CD4-positive, alpha-beta T cell treated with Interleukin-15 for 4 hours (primary cell): ENCODE measurements around the gene MRPL2.

Experiments used
- DNase-seq: peaks from one replicate; pipeline ENCODE4 v3.0.0-alpha.2; 2020; ENCODE audit warnings: low spot score

The MRPL2 gene

GRCh38 chr6:43059168-43060033 lies at the start of gene MRPL2, which contains the start of gene KLC4:
Gene MRPL2 (minus strand): TSS chr6:43059434. CDS start chr6:43059381, 53 bp downstream.
Gene KLC4 (plus strand): TSS chr6:43059631. CDS start chr6:43061336, 1,705 bp downstream.
- peak; percentile 97 for DNase-seq

DNA sequence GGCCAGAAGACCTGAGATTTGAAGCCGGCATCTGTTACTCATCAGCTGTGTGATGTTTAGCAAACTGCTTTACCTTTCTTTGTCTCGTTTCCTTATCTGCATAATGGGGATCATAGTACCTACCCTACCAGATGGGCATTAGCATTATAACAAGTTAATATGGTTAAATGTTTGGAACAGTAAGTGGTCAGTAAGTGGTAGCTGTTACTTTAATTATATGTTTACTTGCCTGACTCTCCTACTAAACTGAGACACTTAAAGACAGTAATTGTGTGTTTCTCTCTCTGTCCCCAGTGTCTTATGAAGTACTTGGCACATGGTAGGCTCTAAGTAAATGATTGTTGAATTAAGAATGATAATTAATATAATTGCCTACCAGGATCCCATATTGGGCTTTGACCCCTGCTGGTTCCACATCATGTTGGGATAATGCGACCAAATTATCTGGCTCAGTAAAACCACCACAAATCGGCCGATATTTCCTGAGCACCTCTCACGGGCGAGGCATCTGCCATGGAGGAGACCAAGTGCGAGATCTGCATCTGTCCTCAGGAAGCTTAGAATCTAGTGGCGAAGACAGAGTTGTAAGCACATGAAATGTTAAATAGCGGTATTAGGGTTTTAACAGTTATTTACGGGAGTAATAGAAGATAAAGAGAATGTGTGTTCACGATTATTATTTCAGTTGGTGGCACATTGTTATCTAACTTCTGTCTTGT lies 48.3 kb upstream of the MRPL2 start:
- DNase-seq = no peak

GRCh38 chr6:43105538-43106222 lies 46.4 kb upstream of the MRPL2 start:
- no peak for DNase-seq

DNA sequence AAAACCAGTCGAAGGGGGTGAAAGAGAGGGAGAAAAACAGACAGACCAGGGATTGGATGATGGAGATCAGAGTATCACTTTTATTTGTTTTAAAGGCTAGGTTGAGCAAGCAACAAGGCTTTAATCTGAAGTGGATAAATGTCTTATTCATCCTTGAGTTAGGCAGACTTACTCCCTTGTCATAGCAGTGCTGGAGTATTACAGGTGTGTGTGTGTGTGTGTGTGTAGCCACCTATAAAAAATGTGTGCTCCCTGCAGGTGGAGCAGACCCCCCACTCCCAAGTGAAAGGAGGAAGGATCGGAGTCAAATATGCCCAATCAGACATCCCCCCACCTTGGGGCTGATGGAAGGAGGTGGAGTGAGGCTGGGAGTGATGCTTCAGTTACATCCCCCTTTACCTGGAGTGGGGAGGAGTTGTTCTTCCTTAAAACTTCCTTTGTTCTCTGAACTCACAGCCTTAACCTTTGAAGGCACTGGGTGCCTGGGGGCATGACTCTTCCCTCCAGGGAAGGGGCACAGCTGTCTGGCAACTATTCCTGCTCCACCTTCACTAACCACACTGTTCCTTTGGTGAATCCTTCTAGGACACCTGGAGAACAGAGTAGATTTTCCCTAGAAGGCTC lies 44.1 kb upstream of the MRPL2 start:
- no peak for DNase-seq

- DNase-seq = no peak
These were observed 42.3 kb upstream of the MRPL2 start for GRCh38 chr6:43101497-43101896.

DNA sequence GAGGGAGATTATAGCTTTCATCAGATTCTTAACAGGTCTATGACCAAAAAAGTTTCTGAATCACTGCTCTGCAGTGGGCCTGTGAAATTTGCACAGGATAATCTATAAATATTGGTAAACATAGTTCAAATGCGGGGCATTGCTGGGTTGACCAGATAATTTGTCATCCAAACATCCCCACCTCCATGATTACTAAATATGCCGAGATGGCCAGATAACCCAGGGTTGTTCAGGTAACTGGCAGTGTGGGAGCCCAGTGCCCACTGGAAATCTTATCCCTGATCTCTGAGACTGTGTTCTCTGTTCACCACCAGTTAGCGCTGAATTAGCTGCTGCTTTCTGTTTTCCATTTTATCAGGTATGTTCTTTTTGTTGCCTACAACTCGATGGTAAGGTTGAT lies 38.3 kb upstream of the MRPL2 start:
- no peak for DNase-seq

GRCh38 chr6:43097098-43097489 lies 37.9 kb upstream of the MRPL2 start:
- DNase-seq = no peak

- DNase-seq = no peak
These were observed 37.3 kb upstream of the MRPL2 start for GRCh38 chr6:43096451-43097097.

DNA sequence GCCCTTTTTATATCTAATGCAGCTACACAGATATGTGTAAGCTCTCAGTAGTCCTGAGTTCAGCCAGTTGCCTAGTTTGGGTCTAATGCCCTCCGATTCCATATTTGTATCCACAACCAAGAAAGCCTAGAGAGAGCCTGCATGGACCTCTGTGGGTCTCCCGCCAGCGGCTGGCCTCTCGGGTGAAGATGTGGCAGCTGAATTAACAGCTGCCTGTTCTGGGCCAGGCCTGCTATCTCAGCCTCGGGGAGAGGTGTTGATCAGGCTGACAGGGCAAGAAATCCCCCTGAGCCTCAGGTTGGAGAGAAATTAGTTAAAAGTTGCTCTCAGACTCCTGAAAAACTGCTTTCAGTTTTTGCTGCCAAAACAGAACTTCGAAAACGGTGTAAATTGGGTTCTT lies 36.7 kb upstream of the MRPL2 start:
- DNase-seq = no peak

DNA sequence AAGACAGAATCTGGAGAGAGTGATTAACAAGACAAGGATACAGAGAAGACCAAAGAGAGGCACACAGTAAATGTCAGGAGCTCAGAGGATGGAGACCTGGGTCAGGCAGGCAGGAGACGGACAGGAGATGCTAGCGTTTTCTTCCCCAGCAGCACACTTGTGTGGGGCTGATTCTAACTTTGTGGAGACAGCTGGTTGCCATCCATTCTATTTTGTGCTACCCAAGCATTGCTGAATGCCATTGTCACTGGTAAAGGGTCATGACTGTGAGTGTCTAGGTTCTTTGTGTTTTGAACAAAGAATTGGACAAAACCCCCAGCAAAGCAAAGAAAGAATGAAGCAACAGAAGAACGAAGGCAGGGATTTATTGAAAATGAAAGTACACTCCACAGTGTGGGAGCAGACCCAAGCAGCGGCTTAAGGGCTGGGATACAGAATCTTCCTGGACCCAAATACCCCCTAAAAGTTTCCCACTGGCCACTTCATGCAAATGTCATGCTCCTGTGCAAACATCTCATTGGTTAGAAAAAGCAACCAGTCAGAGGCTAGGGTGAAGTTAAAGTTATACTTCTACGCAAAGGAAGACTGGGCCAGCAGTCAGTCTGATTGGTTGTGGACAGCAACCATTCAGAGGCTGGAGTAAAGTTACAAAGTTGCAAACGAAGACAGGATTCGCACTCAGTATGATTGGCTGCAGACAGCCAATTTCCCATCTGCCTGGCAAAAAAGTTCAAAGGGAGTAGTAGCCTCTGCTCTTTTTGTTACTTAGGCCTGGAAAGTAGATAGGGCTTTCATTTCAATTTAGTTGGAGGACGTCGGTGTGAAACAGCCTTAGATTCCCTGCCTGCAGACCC lies 34.4 kb upstream of the MRPL2 start:
- no peak for DNase-seq

DNA sequence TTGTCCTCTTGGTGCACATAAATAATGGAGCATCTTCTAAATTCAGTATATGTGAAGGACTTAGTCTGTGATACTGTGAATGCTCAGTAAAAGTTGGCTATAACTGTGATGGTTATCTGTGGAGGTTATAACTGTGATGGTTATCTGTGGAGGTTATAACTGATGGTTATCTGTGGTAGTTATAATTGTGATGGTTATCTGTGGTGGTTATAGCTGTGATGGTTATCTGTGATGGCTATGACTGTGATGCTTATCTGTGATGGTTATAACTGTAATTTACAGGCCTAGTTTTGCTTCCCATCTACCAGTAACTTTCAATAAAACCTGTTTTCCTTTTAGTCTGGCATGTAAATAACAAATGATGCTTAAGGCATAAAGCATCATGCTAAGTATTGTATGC lies 33.4 kb upstream of the MRPL2 start:
- DNase-seq = no peak

GRCh38 chr6:43091436-43091991 lies 32.3 kb upstream of the MRPL2 start:
- DNase-seq = no peak

- DNase-seq = no peak
These were observed 31.8 kb upstream of the MRPL2 start for GRCh38 chr6:43091020-43091419.

DNA sequence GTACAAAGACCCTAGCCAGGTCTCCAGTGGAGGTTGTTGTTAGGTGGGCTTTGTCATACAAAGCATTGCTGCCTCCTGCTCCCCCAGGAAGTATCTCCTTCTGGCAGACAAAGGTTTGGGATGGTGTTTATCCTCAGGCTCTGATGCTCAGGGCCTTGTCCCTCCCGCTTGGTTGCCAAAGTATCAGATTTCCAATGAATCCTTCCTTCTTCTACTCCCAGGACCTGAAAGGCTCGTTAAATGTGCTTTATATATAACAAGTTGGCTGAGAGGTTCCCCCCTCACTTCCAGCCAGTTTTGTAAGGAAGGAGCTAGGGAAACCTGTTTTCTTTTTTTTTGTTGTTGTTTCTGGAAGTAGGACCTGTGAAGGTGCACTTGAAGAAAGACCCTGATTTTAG lies 31.3 kb upstream of the MRPL2 start:
- DNase-seq = no peak

DNA sequence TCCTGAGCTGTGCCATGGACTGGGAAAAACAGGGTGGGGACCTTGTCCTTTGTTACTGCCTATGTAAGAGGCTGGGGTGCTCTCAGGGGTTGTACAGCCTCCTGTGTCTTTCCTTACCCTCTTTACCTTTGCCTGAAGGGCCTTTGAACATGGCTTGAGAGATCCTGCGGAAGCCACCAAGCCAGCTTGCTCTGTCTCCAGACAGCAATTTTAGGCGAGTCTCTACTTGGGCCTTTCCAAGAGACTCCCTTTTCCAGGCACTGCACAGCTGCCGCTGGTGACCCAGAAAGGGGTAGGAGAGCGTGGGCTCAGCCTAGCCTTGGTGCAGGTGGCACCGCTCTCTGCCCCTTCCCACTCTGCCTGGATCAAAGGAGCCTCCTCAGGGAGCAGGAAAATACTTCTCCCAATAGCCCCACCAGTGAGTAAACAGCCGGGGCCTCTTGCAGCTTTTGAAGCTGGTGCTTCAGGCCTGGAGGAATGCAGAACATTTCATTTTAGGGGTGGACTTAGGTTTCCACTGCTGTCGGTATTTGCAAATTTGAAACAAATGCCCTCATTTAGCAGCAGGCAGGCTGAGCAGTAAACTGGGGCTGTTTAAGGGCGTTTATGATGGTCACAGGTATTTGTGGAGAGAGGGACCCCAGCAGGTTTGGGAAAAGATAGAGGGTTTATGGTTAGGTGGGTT lies 30.8 kb upstream of the MRPL2 start:
- DNase-seq = no peak

DNA sequence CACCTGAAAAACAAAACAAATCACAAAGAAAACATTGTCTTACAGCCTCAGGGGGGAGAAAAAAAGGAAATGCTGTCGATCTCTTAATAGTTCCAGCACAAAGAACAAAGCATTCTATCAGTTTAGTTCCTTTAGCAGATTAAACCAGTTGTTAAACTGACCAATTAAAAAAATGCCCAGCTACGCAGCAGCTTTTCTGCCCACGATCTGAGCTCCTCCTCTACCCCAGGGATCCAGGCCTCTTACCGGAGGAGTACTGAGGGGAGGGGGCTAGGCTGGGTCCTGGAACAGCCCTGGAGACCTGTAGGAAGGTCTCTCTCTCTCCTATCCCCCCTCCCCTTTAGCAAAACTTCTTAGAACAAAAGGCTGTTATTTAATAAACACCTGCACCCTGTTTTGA lies 30.2 kb upstream of the MRPL2 start:
- DNase-seq = no peak

GRCh38 chr6:43088654-43089056 lies 29.4 kb upstream of the MRPL2 start:
- no peak for DNase-seq

- DNase-seq = no peak
These were observed 26.9 kb upstream of the MRPL2 start for GRCh38 chr6:43086022-43086658.
